Tibial nerve (tissue), 3 donors: ENCODE measurements around the gene SNX22.

Source experiments
- CTCF ChIP-seq, 5 experiments: fragments of 200-600 bp in 3 of 5; fragments of 450-650 bp in 2 of 5; sonication (generic) in 3 of 5; IDR thresholded peaks; one replicate each; pipeline ENCODE4 v1.5.1; 2016 to 2019; ENCODE audit warnings: antibody characterized with exemption in 5 of 5, mild to moderate bottlenecking in 3 of 5, moderate library complexity in 2 of 5
- POLR2A ChIP-seq, 2 donors: fragments of 450-650 bp; IDR thresholded peaks; one replicate each; pipeline ENCODE4 v1.6.1; 2017; ENCODE audit warnings: antibody characterized with exemption in 2 of 2, mild to moderate bottlenecking in 2 of 2, moderate library complexity in 2 of 2

GRCh38 chr15:64102497-64102896 lies 49.0 kb upstream of the SNX22 start:
- TF ChIP-seq CTCF (IDR thresholded peaks at IDR 0.05): no peak
- TF ChIP-seq POLR2A (IDR thresholded peaks at IDR 0.05): no peak
